Measurements from ENCODE around the gene RAMACL. TPM values are rescaled to one million over a fixed set of nuclear protein-coding genes. Genes with fewer than 3 reads are reported as not detected.

The RAMACL gene
- total and polyA plus RNA-seq, 2 donors (not counting 1 experiment from before 2014, with no cell fraction given) = 0.22 to 5.0 TPM

DNA sequence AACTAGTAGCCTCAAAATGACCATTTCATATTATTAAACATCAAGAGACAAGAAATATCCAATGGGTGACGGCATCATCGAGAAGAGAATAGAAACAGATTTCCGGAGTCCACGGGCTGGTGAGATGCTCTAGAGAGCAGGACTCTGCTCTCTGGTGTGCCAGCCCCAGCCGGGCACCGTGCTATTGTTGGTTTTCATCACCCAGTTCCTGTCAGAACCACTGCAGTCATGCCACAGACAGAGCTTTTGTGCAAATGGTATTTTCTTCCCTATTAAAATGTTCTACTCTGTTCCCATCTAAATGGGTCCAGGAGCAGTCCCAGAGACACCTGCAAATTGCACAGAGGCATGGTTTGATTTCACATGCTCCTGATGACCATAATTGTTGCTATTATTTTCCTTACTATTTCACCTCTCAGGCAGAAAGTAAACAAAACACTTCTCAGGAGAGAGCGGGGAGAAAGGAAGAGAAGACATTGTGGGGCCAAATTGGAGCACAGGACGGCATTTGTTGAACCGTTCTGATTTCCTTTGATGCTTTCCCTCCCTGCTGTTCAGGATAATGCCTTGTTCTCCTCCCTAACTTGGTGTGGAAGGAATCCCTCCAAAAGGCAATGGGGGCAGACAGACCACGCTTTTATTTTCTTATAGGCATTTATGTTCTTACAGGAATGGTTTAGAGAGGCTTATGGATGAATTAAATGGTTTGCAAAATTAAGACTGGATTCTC, 11.4 kb upstream of the RAMACL start:
- DNase-seq (ENCODE audit: low read depth in 2 of 2) = no peak
- Histone ChIP-seq H4K20me1 (ENCODE audit: control insufficient read depth, extremely low read depth, insufficient read depth, low read length) (no peaks in the 10 kb centered on the region), H3K4me2 (ENCODE audit: extremely low read depth, insufficient read depth, low read length) (peak overlapping the region; percentile 28), H3K36me3 (ENCODE audit: control insufficient read depth, insufficient read depth, low read length) (peaks cover 2% of the 10 kb centered on the region), H2AFZ (ENCODE audit: low read length) (no peak overlapping the region), H3K9ac (ENCODE audit: insufficient read depth, low read length) (no peak overlapping the region), H3K27me3 (ENCODE audit: control insufficient read depth, insufficient read depth, low read length) (no peaks in the 10 kb centered on the region), H3K27ac (ENCODE audit: insufficient read depth, low read length) (peak overlapping the region; percentile 96), H3K79me2 (ENCODE audit: control insufficient read depth, insufficient read depth, low read length) (peaks cover 33% of the 10 kb centered on the region), H3K4me1 (ENCODE audit: control insufficient read depth, extremely low read depth, insufficient read depth, low read length) (peaks cover 35% of the 10 kb centered on the region), H3K4me3 (replicated peaks in 1 of 4; ENCODE audit: control extremely low read depth in 1 of 4, insufficient read depth in 1 of 4, low read depth in 3 of 4, low read length in 4 of 4) (no peak overlapping the region), H3K9me3 (ENCODE audit: control insufficient read depth, insufficient read depth, low read depth, low read length) (no peaks in the 10 kb centered on the region)
- TF ChIP-seq EZH2 (IDR thresholded peaks at IDR 0.05; ENCODE audit: low read length, missing control alignments) = no peak
- TF ChIP-seq, protein P1, sequence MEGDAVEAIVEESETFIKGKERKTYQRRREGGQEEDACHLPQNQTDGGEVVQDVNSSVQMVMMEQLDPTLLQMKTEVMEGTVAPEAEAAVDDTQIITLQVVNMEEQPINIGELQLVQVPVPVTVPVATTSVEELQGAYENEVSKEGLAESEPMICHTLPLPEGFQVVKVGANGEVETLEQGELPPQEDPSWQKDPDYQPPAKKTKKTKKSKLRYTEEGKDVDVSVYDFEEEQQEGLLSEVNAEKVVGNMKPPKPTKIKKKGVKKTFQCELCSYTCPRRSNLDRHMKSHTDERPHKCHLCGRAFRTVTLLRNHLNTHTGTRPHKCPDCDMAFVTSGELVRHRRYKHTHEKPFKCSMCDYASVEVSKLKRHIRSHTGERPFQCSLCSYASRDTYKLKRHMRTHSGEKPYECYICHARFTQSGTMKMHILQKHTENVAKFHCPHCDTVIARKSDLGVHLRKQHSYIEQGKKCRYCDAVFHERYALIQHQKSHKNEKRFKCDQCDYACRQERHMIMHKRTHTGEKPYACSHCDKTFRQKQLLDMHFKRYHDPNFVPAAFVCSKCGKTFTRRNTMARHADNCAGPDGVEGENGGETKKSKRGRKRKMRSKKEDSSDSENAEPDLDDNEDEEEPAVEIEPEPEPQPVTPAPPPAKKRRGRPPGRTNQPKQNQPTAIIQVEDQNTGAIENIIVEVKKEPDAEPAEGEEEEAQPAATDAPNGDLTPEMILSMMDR (conservative IDR thresholded peaks at IDR 0.05 in 1 of 2, IDR thresholded peaks at IDR 0.05 in 1 of 2; ENCODE audit: low read depth in 1 of 2, low read length in 2 of 2) = no peak

DNA sequence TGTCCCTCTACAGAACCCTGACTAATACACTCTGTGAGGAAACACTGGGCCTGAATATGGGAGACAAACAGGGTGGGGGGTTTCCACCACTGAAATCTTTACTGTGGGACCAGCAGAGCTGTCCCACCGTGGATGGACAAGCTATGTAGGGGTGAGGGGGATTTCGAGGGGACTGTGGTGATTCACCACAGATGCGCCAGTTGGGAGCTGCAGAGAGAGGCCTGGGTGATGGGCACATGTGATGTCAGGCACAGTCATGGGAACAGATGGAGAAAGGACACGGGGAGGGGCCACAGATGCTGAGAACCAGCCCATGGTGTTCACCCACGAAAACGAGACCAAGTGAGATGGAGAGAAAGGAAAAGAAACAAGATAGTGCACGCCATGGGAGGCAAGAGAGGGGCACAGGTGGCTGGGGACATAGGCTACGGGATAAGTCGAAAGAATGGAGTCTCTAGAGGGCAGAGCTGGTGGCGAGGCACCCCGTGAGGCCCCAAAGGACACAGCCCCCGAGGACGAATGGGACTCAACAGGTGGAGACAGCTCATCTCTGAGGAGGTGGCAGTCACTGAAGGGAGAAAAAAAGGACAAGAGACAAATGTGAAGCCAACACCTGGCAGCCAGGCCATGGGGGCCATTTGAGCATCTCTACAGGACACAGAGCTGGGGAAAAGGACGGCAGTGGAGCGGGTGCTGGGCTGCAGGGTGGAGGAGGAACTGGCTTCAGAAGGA, 10.5 kb upstream of the RAMACL start:
- Histone ChIP-seq H3K27me3 (ENCODE audit: control insufficient read depth, insufficient read depth, low read length) (no peaks in the 10 kb centered on the region), H3K4me3 (replicated peaks in 1 of 4; ENCODE audit: control extremely low read depth in 1 of 4, insufficient read depth in 1 of 4, low read depth in 3 of 4, low read length in 4 of 4) (no peak overlapping the region), H3K27ac (ENCODE audit: insufficient read depth, low read length) (peak overlapping the region; percentile 79), H3K4me2 (ENCODE audit: extremely low read depth, insufficient read depth, low read length) (no peak overlapping the region), H3K79me2 (ENCODE audit: control insufficient read depth, insufficient read depth, low read length) (peaks cover 32% of the 10 kb centered on the region), H3K4me1 (ENCODE audit: control insufficient read depth, extremely low read depth, insufficient read depth, low read length) (peaks cover 38% of the 10 kb centered on the region), H3K9me3 (ENCODE audit: control insufficient read depth, insufficient read depth, low read depth, low read length) (no peaks in the 10 kb centered on the region), H3K36me3 (ENCODE audit: control insufficient read depth, insufficient read depth, low read length) (peaks cover 2% of the 10 kb centered on the region), H3K9ac (ENCODE audit: insufficient read depth, low read length) (no peak overlapping the region), H4K20me1 (ENCODE audit: control insufficient read depth, extremely low read depth, insufficient read depth, low read length) (no peaks in the 10 kb centered on the region), H2AFZ (ENCODE audit: low read length) (no peak overlapping the region)
- DNase-seq (ENCODE audit: low read depth in 2 of 2) = no peak
- no peak for TF ChIP-seq EZH2 (IDR thresholded peaks at IDR 0.05; ENCODE audit: low read length, missing control alignments)
- TF ChIP-seq, protein P1 (conservative IDR thresholded peaks at IDR 0.05 in 1 of 2, IDR thresholded peaks at IDR 0.05 in 1 of 2; ENCODE audit: low read depth in 1 of 2, low read length in 2 of 2) = no peak

DNA sequence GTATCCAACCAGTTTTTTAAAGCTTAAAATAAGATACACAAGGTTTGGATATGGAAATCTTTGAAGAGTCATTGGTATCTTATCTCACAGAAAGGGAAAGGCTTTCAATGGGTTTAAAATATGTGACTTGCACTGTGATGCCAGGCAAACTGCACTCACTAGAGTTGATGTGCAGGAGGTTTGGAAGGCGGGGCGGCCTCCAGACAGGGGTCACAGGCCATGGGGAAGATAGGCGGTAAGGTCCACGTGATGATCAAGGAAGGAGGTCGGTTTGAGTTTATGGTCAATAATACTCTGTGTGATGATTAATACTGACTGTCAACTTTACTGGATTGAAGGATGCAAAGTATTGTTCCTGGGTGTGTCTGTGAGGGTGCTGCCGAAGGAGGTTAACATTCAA, 9.5 kb upstream of the RAMACL start:
- H3K79me2 ChIP-seq (ENCODE audit: control insufficient read depth, insufficient read depth, low read length) = peaks cover 36% of the 10 kb centered on the region
- no peak overlapping the region for H2AFZ ChIP-seq (ENCODE audit: low read length)
- TF ChIP-seq, protein P1 (conservative IDR thresholded peaks at IDR 0.05 in 1 of 2, IDR thresholded peaks at IDR 0.05 in 1 of 2; ENCODE audit: low read depth in 1 of 2, low read length in 2 of 2) = no peak
- no peak for TF ChIP-seq EZH2 (IDR thresholded peaks at IDR 0.05; ENCODE audit: low read length, missing control alignments)
- H3K4me1 ChIP-seq (ENCODE audit: control insufficient read depth, extremely low read depth, insufficient read depth, low read length) = peaks cover 38% of the 10 kb centered on the region
- H3K4me2 ChIP-seq (ENCODE audit: extremely low read depth, insufficient read depth, low read length) = no peak overlapping the region
- H3K36me3 ChIP-seq (ENCODE audit: control insufficient read depth, insufficient read depth, low read length) = peaks cover 2% of the 10 kb centered on the region
- H3K27ac ChIP-seq (ENCODE audit: insufficient read depth, low read length) = peak overlapping the region; percentile 79
- H3K27me3 ChIP-seq (ENCODE audit: control insufficient read depth, insufficient read depth, low read length) = no peaks in the 10 kb centered on the region
- H3K4me3 ChIP-seq (replicated peaks in 1 of 4; ENCODE audit: control extremely low read depth in 1 of 4, insufficient read depth in 1 of 4, low read depth in 3 of 4, low read length in 4 of 4) = no peak overlapping the region
- DNase-seq (ENCODE audit: low read depth in 2 of 2) = no peak
- H3K9me3 ChIP-seq (ENCODE audit: control insufficient read depth, insufficient read depth, low read depth, low read length) = no peaks in the 10 kb centered on the region
- H3K9ac ChIP-seq (ENCODE audit: insufficient read depth, low read length) = no peak overlapping the region
- H4K20me1 ChIP-seq (ENCODE audit: control insufficient read depth, extremely low read depth, insufficient read depth, low read length) = no peaks in the 10 kb centered on the region

Data from fibroblast of lung (primary cell).